Superior temporal gyrus (tissue), 1 donor: ENCODE data around the gene SMIM31.
A peak's percentile ranks its signal among the peaks of the same experiment; 100 is the strongest.

ENCODE experiments used
- DNase-seq: peaks from one replicate; pipeline ENCODE4 v3.0.0-alpha.2; 2016; ENCODE audit errors: extremely low spot score

SMIM31 gene

DNA sequence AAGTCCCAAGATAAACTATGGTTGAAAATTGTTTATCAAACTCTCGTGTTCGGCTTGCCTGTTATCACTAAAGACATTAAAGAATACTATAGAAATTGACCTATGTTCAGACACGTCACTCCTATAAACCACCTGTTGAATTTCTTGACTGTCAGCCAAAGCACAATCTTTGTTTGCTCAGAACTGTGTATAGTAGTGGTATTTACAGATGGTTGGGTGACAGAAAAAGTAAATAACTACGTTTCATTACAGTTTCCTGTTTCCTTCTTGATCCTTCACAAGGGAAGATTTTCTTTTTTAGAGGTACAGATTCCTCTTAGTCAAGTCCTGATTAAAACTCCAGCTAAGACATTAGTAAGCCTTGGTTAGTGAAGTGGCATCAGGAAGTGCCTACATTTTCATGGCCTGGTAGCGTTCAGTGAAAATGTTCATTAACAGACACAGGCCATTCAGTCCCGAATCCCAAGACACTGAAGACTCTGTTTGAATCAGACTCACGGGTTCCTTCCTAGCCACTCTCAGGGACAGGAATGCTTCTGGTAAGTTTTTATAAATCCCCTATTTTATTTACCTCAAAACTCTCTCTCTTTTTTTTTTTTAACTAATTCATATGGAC, at the start of gene SMIM31:
Gene SMIM31 (plus strand): TSS at position 259 of the 616 bp plus-strand sequence. CDS start 16,313 bp downstream, outside the sequence.
- no peak for DNase-seq

DNA sequence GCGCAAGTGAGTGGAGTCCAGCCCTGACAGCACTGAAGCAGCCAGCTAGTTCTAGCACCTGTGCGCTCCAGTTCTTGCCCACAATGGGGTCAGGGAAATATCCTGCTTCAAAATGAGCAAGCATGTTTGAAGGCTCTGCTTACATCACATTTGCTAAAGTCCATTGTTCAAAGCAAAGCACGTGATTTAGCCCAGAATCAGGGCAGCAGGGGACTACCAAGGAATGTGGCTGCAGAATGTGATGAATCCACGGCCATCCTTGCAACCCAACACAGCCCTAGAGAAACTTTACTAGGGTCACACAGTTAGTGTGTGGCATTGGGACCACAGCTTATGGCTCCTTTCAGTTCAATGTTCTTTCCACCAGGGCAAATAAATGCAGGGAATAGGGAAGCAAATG, 47.3 kb upstream of the SMIM31 start:
- no peak for DNase-seq

DNA sequence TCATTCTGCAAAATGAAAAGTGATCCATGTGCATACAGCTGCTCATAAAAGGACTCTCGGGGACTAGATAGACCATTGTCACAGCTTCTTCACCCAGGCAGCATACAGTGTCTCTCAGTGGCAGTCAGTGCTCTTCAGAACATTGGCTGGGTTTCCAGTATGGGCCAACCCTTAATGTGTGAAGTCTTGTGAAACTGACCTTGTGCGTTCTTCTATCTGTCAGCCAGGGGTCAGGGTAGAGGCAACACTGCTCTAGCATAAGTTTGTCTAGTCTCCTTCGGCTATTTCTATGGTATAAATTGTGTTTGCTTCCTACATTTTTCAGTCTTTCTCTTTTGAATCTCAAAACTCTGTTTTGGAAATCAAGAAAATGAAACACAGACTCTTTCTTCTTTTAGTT, 37.0 kb upstream of the SMIM31 start:
- DNase-seq = no peak

DNA sequence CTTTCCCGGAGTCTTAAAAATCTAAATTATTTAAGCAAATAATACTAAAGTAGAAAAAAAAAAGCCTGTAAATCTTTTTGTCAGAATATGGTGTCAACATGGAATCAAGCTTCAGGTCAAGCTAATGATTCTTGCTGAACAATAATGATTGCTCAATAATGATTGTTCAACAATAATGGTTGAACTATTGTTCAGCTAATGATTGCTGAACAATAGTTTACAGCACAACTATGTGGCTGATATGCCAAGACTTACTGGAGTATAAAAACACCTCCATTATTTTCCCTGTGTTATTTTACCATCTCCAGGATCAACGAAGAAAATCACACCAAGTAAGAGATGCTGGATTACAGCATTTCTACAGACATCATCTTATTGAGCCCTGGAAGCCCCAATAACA, 35.1 kb upstream of the SMIM31 start:
- no peak for DNase-seq

DNA sequence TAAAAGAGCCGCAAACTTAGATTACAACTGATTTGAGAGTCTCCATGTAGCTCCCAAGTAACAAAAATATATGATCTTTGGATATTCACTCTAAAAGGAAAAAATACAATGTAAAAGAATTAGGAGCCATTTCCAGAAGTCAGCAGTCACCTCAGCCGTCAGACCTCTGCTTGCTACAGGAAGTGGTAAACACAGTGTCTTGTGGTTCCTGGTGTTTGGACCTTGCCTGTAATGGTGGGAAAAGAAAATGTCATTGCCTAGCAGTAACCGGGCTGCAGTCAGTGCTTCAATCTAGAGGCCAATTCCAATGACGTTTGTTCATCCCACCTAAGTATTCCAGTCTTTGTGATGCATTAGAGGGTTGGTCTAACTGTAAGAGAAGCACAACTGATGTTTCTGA, 28.9 kb upstream of the SMIM31 start:
- DNase-seq = no peak

DNA sequence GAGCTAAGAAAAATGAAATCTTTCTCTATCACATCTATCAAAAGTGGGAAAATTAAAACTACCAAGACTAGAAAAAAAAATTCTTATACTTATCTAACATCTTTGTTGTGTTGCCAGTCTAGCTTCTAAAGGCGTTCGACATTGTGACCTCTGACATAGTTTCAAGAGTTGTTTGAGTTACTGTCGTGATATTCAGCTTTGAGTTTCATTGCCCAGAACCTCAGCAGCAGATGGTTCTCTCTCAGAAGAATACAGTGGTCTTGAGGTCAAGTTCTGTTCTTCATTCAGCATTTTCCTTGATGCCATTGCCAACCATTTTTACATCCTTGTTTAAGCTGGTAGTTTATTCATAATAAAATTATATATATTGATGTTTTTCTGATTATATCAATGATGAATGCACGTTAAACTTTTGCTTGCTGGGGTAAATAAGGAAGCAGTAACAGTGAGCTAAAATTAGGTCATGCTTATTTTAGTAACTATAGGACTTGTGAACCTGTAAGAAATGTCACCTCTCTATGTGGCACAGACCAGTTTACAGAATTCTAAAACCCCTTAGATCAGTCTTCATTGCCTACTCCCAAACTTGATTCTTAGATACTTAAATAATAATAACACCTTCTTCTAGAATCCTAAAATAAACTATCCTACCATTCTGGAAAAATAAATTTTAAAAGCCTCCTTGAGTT, 23.1 kb upstream of the SMIM31 start:
- DNase-seq = no peak

DNA sequence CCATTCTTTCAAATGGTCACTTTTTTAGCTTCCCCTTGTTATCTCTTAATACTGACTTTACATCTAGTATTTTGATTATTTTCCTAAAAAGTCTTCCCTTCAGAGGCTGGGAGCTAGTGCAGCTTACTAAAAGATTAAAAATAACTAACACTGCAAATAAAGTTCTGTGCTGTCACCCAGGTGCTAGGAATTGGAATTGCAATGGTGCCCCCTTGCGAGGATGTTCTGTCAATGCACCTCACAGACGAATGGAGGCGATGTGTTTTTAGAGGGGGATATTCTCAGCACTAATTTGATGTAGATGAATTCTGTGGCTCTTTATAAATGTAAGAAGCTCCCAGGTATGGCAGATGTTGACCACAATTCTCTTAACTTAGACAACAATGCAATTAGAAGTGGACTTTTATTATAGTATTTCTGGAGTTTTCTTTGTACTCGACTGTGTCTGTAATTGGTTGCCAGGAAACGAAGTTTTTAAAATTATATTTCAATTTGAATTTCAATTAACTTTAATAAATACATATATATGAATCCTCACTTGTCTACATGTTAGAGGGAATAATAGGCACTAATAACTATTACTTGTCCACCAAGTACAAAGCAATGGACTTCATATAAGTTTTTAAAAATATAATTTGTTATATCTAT, 22.0 kb upstream of the SMIM31 start:
- DNase-seq = peak; percentile 85

DNA sequence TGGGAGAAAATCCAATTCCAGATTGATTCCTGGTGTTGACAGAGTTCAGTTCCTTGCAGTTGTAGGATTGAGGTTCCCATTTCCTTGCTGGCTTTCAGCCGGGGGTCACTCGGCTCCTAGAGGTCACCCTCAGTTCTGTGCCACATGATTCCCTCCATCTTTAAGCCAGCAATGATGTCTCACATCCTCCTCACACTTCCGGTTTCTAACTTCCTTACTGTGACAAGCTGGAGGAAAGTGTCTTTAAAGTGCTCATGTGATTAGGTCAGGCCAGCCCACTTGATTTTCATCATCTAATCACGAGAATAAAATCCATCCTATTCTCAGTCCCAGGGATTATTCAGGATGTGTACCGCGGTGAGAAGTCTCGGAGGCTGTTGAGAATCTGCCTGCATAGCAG, 19.4 kb upstream of the SMIM31 start:
- DNase-seq = no peak

DNA sequence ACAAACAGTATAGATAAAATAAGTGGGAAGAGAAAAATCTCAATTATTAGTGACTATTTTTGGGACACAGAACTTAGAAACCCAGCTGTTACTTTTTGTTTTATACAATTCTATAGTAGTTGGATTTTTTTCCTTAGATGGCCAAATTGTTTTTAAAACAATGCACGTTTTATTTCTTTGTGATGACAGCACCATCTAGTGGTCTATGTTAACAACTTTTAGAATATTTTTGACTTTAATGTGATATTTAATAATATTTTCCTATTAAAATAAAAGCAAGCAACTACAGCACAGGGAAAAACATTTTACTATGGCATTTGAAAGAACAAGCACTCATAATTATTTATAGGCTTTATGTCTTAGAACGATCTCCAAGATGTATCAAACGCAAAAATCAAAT, 5.6 kb upstream of the SMIM31 start:
- DNase-seq = peak; percentile 78

DNA sequence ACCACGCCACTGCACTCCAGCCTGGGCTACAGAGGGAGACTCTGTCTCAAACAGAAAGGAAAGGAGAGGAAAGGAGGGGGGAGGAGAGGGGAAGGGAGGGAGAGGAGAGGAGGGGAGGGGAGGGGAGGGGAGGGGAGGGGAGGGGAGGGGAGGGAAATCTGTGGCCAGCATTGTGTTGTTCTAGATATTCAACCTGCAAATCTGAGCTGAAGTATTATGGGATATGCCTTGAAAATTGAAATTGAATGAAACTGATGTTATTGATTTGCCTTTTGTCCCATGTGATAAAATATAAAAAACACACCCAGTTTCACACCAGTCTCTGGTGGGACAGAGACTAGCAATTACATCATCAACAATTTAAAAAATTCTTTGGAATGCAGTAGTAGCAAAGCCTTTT, 1.5 kb downstream of the SMIM31 start:
- no peak for DNase-seq

DNA sequence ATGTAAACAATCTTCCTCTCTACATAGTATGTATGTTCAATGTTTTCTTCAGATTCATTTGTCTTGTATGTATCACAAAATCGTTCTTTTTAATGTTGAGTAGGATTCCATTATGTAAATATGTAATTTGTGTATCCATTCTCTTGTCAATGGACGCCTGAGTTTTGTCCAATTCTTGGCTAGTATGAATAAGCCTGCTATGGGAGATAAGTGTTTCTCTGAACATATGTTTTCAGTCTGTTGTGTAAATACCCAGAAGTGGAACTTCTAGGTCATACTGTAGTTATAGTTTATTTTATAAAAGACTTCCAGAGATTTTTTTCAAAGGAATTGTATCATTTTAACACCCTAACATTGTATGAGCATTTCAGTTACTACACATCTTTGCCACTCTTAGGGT, 2.8 kb downstream of the SMIM31 start:
- no peak for DNase-seq

DNA sequence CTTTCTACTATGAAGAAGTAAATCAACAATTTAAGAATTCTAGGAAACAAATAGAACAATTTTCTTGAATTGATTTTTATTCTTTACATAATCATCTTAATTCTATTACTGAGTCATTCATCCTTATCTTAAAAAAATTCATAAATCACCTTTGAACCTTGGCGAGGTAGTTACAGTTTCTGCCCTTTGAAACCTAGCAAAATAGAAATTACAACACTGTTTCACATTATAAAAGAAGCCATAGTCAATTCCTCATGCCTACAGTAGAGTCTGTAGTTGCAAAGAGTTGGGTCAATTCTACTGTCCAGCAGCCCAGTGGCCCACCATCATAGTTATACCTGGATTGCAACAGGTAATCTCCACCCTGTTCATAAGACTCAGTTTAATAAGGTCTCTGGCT, 7.3 kb downstream of the SMIM31 start:
- DNase-seq = no peak

DNA sequence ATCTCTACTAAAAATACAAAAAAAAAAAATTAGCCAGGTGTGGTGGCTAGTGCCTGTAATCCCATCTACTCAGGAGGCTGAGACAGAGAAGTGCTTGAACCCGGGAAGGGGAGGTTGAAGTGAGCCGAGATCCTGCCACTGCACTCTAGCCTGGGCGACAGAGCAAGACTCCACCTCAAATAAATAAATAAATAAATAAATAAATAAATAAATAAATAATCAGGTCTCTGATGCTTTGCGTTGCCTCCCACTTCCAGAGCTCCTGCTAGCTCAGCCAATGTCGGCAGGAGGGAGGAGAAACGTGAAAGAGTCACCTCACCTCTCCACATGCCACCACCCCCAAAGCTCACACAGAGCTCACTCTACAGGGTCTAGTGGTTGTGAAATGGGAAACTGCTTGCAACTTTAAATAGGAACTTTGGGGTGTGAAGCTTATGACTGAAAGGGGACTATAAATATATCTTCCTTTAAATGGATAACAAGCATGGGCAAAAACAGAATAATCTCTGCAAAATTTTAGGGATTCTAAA, 7.9 kb downstream of the SMIM31 start:
- DNase-seq = no peak

DNA sequence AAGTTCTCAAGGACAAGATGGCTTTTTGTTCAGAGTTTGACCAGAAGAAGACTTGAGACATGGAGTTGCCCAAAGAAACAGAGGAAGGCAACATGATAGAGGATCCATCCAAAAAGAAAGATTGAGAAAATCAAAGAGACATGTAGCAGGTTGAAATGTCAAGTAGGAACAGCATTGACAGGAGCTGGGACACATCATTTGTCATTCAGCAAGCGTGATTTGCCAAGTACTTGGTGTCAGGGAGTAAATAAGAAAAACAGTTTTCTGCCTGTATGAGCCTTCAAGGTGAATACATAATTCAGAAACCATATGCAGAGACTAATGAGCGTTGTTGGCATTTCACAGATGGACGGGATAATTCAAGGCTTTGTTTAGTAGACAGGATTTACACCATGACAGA, 11.2 kb downstream of the SMIM31 start:
- no peak for DNase-seq

DNA sequence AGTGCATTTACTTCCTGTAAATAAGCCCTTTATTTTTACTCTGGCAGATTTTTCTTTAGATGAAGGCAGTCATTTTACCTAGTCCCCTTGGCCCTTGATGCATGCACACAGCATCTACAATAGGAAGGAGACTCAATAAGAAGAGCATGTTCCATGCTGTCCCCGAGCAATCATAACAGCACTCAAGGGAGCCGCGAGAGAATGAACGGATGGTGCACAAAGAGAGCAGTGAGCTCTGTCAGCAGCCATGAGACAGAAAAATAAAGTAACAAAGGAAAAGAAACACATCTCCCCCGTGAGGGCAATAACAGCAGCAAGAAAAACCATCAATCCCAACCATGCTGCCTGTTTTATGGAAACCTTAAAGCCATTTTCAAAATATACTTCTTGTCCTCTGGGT, 11.9 kb downstream of the SMIM31 start:
- no peak for DNase-seq

DNA sequence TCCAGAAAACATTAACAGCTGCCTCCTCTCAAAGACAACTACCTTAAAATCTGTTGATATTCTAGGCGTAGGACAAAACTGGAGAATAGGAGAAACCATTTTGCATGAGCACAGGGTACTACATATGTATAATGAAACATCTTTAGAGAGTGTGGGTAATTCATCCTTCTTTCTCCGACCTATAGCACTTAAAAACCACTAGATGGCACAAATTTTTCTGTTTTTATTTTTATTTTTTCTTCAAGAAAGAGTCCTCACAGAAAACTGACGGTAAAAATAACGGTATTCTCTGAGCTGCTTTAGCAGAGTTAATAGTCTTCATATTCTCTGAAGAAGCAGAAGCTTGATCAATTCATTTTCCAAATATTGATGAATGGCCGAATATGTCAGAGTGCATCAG, 14.6 kb downstream of the SMIM31 start:
- DNase-seq = no peak

DNA sequence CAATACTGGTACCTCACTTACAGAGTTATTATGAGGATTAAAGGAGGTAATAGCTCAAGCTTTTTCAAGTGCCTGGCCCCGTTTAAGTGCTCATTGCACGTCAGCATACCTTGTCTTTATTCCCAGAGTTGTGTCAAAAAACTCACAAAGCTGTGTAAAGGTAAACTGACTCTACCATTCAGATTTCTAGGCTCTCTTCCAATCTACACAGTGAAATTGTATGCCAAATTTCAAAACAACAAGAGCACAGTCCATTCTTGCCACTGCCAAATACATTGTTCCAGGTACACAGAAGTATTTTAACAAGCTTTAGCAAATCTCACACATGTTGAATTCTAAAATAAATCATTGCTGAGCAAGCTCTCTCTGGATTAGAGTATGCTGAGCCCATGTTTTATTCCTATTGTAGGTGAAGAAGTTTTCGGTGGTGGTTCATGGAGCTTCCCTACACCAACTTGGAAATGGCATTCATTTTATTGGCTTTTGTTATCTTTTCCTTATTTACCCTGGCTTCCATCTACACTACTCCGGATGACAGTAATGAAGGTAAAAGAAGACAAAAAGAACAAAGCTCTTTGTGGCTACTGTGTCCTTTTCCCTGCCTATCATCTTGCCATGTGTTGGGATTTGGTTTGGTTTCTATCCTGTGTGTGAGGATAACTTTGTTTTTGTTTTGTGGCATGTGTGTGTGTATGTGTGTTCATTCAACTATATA, 16.2 kb downstream of the SMIM31 start:
- DNase-seq = no peak

DNA sequence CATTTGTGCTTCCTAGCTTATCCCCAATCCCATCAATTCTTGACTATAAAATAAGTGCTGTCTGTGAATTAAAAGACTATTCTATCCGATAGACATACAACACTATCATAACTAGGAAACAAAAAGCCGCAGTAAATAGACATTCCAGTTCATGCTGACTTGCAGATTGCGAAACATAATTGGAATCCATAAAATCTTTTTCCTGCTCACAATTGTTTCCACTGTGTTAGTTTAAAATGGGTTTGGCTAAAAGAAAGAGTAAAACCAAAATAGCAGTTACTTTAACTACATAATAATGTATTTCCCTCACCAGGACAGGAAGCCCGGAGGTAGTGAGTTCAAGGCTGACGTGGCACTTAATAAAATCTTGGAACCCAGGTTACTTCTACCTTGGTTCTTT, 17.2 kb downstream of the SMIM31 start:
- DNase-seq = no peak

DNA sequence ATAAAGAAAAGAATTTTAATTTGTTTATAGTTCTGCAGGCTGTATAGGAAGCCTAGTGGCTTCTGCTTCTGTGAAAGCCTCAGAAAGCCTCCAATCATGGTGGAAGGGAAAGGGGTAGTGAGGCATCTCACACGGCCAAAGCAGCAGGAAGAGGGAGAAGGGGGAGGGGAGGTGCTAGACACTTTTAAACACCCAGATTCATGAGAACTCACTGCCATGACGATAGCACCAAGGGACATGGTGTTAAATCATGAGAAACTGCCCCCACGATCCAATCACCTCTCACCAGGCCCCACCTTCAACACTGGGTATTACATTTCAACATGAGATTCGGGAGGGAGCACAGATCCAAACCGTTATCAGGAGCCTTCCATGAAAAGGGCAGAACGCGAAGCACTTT, 18.1 kb downstream of the SMIM31 start:
- no peak for DNase-seq

DNA sequence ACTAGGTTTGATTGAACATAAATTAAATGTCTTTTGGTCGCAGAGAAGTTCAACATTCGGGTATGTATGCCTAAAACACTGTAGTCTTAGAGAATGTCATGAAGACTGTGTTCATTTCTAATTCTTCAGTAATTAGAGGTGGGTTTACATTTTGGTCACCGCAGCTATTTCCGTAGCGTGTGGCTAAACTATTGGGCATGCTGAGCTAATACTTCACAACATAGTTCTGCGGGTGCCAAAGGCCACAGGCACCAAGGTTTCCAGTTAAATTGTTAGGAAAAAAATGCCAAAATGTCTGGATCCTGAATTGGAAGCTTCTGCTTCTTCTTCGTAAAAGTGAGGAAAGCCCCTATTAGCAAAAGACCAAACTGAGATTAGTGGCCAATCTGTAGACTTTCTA, 25.1 kb downstream of the SMIM31 start:
- DNase-seq = no peak

DNA sequence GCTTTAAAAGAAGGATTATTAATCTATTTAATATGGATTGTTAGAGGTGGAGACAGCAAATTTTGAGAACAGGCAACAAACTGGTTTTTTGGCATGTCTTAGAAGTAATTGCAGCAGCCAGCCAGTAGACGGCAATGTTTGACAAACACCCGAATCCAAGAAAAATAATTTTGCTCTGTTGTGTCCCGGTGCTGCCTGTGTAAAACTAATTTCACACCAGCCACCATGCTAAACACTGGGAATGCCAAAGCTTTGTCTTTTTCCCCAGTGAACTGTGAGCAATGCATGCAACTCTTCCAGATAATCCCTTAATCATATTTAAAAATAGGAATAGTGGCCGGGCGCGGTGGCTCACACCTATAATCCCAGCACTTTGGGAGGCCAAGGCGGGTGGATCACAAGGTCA, 25.9 kb downstream of the SMIM31 start:
- DNase-seq = peak; percentile 75

DNA sequence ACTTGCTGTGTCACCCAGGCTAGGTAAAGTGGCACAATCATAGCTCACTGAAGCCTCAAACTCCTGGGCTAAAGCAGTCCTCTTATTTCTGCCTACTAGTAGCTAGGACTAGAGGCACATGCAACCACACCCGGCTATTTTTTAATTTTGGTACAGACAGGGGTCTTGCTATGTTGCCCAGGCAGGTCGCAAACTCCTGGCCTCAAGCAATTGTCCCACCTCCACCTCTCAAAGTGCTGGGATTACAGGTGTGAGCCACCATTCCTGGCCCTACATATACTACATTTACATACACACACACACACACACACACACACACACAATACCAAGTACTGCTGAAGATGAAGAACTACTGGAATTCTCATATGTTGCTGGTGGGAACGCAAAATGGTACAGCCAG, 26.9 kb downstream of the SMIM31 start:
- DNase-seq = no peak
